ENCODE data around the gene TMEM145.

GRCh38 chr19:42322305-42322704 is 9.2 kb downstream of the TMEM145 start:
- TF ChIP-seq CTCF (IDR thresholded peaks at IDR 0.05) (no peak), POLR2A (IDR thresholded peaks at IDR 0.05; ENCODE audit: low read depth) (no peak), POLR2AphosphoS5 (IDR thresholded peaks at IDR 0.05) (no peak)

Data from esophagus muscularis mucosa (tissue), 3 donors.